GM19467 (cell line): ENCODE results near the gene MMP25.

Source experiments
- ATAC-seq: cut with Tn5 transposase; IDR thresholded peaks from one replicate; pipeline ENCODE4 v1.9.1; 2021; ENCODE audit warnings: mild to moderate bottlenecking, moderate library complexity; ENCODE audit not compliant: unreplicated experiment

MMP25 gene

GRCh38 chr16:3015865-3016521 lies 30.4 kb upstream of the MMP25 start:
- ATAC-seq: no peak

- ATAC-seq: no peak
Observed at GRCh38 chr16:3017344-3017743, 29.0 kb upstream of the MMP25 start.

- no peak for ATAC-seq
Observed at GRCh38 chr16:3017794-3018506, 28.4 kb upstream of the MMP25 start, which contains the start of gene CLDN6. CLDN6 (minus strand) TSS chr16:3018183; CDS start chr16:3016021, 2,162 bp downstream.

- ATAC-seq: no peak
Observed at GRCh38 chr16:3019594-3020246, 26.6 kb upstream of the MMP25 start.

GRCh38 chr16:3020247-3020603 lies 26.1 kb upstream of the MMP25 start, which contains the start of gene TNFRSF12A:
TNFRSF12A (plus strand) TSS chr16:3020368; CDS start chr16:3020398, 30 bp downstream.
- ATAC-seq: no peak

DNA sequence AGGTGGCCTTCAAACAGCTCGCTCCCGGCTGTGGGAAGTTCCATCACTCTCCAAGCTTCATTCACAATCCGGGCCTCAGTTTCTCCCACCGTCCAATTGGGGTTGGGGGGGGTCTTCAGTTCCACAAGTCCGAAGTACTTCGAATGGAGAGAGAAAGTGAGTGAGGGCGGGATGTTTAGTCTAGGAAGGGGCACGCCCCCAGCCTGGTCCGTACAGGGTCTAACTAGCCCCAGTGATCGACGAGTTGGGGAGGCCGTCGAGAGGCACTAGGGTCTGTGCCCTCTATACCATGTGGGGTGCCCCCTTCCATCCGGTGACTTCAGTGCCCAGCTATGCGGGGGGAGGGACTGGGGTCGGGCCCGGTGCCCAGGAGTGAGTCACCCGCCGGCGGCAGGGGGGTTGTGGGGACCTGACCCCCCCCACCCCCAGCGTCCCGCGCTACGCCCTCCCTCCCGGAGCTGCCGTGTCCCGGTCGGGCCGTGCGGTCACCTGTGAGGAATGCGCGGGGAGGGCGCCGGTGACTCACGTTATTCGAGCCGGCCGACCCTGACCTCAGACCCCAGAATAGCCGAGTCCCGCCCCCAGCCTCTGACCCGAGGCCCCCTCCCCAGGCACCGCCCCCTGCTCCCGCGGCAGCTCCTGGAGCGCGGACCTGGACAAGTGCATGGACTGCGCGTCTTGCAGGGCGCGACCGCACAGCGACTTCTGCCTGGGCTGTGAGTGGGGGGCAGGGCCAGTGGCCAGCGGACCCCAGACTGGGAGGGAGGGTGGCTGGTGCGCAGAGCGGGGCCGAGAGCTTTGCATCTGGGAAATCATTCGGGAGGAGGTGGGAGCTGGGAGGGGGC lies 25.5 kb upstream of the MMP25 start:
- no peak for ATAC-seq

GRCh38 chr16:3021449-3022207 lies 24.7 kb upstream of the MMP25 start:
- ATAC-seq: no peak

DNA sequence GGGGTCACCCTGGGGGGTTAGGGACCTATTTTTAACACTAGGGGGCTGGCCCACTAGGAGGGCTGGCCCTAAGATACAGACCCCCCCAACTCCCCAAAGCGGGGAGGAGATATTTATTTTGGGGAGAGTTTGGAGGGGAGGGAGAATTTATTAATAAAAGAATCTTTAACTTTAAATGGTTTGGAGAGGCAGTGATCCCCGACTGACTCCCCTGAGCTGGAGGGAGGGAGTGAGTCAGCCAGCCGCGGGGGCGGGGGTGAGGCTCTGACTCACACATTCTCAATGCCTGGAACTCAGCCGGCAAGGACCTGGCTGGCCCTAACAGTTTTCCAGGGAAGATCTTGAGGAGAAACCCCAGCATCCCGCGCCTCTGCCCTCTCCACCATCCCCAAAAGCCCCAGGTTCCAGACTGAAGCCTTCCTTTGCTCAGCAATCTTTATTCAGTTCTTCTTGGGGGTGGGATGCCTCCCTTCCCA lies 24.1 kb upstream of the MMP25 start:
- ATAC-seq: no peak

GRCh38 chr16:3022684-3023414 lies 23.5 kb upstream of the MMP25 start:
- ATAC-seq: no peak

DNA sequence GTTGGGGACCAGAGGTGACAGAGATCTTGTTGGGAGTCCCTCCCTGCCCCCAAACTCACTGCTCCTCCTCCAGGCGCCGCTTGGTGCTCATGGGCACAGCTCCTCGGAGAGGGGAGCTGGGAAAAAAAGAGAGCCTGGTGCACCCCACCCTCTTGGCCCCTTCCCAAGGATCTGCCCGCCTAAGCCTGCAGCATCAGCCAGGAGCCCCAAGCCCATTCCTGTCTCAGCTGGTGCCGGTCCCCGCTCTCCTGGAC lies 23.0 kb upstream of the MMP25 start:
- no peak for ATAC-seq

DNA sequence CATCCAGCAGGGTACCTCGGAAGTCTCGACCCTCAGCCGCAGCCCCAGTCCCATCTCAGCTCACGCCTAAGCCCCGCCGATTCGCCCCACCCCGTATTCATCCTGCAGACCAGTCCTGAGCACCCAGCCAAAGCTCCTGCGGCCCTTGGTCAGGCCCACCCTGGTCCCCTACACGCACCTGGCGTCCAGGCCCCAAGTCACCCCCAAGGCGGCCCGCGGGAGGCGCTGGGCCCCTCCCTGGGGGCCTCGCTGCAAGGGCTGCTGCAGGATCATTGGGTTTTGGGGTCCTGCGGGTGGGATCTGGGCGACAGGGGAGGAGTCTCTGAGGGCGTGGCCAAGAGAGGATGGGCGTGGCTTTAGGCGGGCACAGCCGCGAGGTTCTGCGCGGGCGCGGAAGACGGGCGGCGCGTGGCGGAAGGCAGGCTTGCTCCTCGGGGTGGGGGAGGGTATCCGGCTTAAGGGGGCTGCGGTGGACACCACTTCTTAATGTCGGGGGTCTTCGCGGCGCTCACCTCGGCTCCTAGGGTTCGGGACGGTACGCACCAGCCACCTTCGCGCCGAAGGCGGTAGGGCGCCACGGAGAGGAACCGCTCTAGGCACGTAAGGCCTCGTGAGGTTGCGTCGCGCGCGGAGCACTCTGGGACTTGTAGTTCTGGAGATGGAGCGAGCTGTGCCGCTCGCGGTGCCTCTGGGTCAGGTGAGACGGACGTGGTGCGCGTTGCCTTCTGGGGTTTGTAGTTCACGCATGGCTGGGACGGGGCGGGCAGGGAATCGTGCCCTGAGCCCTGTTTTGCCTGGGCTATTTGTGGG lies 22.5 kb upstream of the MMP25 start, which contains the start of the genes HCFC1R1 and THOC6:
Gene HCFC1R1 (minus strand): TSS at position 274 of the 810 bp plus-strand sequence. CDS start 1 bp downstream, at position 273.
Gene THOC6 (plus strand): TSS at position 367 of the 810 bp plus-strand sequence. CDS start 292 bp downstream, at position 659.
- ATAC-seq: peak; percentile 65

GRCh38 chr16:3025032-3026002 lies 21.0 kb upstream of the MMP25 start:
- no peak for ATAC-seq

DNA sequence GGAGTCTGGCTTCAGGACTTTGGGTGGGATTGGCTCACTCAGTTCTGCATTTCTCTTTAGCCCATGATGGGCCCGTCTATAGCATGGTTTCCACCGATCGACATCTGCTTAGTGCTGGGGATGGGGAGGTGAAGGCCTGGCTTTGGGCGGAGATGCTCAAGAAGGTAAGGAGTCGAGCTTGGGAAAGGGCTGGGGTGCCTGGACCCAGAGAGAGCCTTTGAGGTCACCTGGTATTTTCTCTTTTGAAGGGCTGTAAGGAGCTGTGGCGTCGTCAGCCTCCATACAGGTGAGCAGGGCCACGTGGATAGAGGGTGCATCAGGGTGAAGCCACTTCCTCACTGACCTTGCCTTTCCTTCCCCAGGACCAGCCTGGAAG lies 20.4 kb upstream of the MMP25 start:
- ATAC-seq: no peak

DNA sequence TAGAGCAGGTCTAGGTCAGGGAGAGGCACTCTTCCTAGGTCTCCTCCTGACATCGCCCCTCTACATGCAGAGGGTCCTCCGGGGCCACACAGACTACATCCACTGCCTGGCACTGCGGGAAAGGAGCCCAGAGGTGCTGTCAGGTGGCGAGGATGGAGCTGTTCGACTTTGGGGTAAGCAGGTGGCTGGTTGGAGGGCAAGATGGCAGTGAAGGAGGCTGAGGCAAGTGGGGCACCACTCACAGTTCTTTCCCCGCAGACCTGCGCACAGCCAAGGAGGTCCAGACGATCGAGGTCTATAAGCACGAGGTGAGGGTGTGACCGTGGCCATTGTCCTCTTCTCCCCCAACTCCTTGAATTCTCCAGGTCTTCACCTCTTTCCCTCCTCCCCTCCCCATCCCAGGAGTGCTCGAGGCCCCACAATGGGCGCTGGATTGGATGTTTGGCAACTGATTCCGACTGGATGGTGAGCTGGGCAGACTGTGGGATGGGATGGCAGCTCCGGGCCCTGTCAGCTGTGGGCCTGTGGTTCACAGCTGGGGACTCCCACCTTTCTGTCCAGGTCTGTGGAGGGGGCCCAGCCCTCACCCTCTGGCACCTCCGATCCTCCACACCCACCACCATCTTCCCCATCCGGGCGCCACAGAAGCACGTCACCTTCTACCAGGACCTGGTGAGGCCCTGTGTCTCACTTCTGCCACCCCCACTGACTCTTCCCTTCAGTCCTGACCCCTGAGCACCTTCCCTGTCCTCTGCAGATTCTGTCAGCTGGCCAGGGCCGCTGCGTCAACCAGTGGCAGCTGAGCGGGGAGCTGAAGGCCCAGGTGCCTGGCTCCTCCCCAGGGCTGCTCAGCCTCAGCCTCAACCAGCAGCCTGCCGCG lies 19.5 kb upstream of the MMP25 start:
- no peak for ATAC-seq

GRCh38 chr16:3027489-3027795 lies 18.9 kb upstream of the MMP25 start:
- ATAC-seq: no peak

GRCh38 chr16:3027983-3028715 lies 18.2 kb upstream of the MMP25 start:
- ATAC-seq: no peak
